GM23248 (cell line): ENCODE measurements around the gene MTMR2.

Experiments used
- EZH2 ChIP-seq: fragments of 200-600 bp; sonication (generic); IDR thresholded peaks from 2 replicates; pipeline ENCODE4 v1.6.1; 2018; ENCODE audit warnings: antibody characterized with exemption, mild to moderate bottlenecking; ENCODE audit not compliant: insufficient read depth, poor library complexity, severe bottlenecking
- EZH2phosphoT487 ChIP-seq: fragments of 200-600 bp; sonication (generic); IDR thresholded peaks from 2 replicates; pipeline ENCODE4 v1.6.1; 2018; ENCODE audit warnings: antibody characterized with exemption, moderate library complexity, mild to moderate bottlenecking, low read depth; ENCODE audit not compliant: insufficient read depth

DNA sequence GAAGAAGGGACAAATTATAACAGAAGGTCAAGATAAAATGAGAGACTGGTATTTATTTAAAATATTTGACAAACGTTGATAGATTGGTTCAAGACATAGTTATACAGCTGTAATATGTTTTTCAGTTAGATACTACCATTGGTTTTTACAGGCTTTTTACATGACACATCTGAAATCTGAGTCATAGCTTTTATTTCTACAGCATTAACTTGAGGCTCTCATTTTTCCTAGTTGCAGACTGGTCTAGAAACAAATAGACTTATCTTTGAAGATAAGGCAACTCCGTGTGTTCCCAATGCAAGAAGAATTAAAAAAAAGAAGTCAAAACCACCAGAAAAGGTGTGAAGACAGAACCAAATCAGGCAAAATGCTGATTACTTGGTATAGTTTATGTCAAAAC, 102.3 kb downstream of the MTMR2 start:
- TF ChIP-seq EZH2phosphoT487: no peak
- no peak for TF ChIP-seq EZH2
